ENCODE measurements around the gene SLC38A8.

- no peak for TF ChIP-seq CTCF (IDR thresholded peaks at IDR 0.05)
- no peak for TF ChIP-seq ZFX (IDR thresholded peaks at IDR 0.05; ENCODE audit: borderline replicate concordance)
Measured at GRCh38 chr16:84082835-84083569, 40.4 kb upstream of the SLC38A8 start.
